T-helper 2 cell (primary cell): ENCODE results near the gene CAPN2.
A peak's percentile ranks its signal among the peaks of the same experiment; 100 is the strongest.

Experiments used
- DNase-seq, 5 experiments: peaks; one replicate each; pipeline versions ENCODE4 v3.0.0 to v3.0.0-alpha.2; 2012 to 2022

CAPN2 gene

DNA sequence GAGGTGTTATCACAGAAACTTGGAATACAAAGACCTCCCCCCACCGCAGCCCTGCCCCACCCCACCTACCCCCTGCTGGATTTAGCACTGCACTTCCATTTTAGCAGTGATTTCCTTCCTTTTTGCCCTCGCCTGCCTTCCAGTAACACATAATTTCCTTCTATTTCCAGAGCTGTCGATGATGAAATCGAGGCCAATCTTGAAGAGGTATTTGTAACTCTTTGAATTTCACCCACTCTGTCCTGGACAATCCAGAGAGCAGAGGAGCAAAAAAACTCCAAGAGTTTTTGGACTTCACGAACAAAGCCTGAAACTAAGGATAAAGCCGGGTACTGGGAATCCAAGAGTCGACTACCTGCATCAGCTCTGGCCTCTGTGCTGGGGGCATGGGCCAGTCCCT lies 49.1 kb downstream of the CAPN2 start:
- no peak for DNase-seq

DNA sequence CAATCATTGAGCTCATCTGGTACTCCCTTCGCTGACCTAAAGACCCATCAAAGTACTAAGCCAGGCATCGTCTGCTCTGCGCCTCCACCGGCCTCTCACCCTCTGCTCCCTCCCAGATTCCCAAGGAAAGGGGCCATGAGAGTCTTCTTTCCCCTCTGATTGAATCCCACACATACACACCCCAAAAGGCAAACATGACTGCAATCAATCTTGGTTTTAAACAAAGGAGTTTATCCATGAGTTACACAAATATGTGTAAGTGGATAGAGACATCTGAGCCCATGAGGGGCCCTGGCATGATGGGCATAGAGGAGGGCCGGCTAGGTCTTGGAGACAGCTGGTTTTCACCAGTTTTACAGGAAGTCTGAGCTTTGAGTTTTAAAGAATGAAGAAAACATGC lies 50.9 kb downstream of the CAPN2 start:
- DNase-seq = no peak

DNA sequence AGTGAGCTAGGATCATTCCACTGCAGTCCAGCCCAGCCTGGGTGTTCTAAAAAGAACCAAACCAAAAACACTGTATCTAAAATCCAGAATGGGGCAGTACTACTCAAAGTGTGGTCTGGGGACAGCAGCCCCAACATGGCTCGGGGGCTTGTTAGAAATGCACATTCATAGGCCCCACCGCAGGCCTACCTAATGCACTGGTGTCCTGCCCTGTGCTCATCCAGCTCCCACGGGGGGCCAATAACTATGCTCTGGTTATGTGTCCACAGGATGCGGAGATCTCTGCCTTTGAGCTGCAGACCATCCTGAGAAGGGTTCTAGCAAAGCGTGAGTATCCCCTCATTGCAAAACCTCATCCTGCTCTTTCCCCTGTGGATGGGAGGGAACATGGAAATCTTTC lies 51.5 kb downstream of the CAPN2 start:
- no peak for DNase-seq

DNA sequence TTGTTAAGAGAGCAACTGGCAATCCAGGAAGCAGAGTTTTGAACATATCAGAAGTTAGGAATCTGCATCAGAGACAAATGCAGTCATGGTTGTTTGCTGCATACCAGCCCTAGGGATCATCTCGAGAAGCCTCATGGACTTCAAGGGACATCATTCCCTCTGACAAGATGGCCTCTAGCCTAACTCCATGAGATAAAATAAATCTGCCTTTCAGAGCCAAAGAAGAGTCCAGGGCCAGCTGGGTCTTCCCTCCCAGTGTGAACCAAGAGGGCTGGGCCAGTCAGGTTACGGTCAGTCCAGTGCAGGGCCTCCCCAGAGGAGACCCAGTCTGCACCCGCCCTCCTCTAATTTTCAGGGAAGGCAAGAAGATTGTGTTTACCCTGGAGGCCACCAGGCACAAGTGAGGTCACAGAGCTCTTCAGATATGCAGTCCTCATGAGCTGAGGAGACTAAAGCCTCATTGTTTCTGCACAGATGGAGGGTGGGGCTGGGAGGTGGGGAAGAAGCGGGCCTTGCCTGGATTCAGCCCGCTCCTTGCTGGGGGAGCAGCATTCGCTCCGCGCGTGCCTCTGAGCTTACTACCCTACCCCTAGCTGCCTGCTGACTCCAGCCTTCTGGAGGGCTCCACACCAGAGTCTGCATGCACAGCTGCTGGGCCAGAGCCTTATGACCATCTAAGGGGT lies 52.8 kb downstream of the CAPN2 start:
- no peak for DNase-seq

DNA sequence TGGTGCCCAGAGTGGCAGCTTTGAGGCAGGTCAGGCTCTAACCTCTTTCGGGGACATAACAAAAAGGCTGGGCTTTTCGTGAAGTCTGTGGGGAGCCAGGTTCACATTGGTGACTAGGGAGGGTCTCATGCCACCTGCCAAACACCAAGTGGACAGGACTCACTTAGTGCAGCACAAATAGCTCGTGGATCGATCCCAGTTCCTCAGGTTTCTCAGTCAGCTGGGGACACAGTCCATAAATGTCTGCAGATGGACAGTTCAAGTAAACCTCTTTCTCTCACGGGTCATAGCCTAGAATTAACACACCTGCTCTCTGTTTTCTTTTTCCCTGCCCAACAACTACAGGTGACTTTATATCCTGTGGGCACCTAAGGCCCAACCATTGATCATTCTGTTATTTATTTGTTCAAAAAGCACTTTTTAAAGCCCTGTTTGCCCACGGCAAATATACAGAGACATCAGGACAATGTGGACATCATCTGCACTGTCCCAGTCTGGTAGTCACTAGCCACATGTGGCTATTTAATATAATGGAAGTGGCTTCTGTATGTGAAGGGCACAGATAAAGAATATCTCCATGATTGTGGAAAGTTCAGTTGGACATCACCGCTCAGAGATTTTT lies 53.5 kb downstream of the CAPN2 start:
- no peak for DNase-seq

DNA sequence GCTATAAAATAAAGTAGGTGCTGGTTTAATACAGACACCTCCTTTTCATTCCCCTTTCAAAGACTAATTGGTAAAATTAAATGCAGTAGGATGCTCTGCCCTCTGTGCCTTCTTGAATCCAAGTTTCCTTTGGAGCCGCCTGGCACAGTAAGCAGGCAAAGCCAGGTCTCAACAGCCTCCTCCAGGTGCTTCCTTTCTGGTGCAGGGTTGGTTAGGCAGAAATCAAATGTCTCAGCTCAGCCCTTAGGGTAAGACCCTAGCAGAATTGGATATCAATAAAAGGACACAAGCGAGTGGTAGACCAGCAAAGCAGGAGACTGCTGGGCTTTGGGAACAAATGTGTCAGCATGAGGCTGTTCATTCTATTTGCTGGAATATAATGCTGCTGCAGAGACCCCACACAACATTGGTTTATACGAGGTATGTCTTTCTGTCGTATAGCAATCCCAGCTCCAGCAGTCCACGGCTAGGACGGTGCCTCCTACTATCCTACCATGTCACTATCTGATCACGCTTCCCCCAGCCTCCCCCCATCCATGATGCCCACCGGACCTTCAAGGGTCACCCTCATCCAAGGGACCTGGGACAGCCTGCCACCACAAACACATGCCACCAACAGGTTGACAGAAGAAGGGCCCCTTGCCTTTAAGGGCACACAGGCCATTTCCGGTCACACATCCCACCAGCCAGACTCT lies 58.4 kb downstream of the CAPN2 start:
- no peak for DNase-seq

DNA sequence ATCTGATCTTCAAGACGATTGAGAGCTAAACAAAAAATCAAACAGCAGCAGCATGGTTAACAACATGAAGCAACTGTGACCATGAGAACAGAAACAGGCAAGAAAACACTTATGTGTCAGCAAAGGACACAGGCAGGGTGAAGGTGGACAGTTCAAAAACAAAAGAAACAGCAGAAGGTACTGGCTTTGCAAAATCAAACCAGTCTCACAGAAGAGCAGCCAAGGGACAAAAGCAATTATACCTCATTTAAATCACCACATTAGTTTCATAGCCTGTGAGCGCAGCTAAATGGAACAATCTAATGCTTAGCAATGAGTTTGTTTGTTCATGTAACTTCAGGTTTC lies 59.1 kb downstream of the CAPN2 start:
- DNase-seq = no peak

DNA sequence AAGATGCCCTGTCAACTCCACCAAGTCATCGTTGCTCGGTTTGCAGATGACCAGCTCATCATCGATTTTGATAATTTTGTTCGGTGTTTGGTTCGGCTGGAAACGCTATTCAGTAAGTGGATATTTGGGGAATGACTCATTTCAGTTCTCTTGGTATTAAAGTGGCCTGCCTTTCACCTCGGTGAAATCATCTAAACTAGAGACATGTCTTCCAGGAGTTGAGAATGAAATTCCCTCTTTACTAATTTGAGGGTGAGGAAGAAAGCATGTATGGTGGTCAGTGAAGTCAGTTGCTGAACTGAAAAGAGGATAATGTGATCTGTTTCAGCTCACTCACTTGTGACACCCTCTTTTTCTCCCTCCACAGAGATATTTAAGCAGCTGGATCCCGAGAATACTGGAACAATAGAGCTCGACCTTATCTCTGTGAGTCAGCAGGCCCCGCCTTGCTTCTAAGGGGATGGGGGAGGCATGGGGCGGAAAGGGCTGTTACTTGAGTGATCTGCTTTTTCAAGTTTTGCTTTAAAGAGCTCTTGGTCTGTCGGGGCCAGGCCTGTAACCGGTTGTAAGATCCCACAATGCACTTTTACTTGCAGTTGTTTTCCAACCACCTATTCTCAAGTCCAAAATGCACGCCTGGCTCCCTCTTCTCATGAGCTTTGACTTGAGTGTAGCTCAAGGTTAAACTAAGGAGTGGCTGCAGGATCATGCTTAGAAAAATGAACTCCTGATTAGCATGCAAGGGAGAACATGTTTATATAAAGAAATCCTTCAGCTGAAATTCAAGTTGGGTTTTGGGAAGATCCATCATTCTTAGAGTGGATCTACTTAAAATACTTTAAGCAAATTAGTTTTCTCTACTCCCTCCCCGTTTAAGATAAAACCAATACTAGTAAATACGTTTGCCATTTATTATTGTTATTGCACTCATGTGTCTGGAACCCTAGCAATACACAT lies 59.8 kb downstream of the CAPN2 start:
- DNase-seq = peak in 1 of 5 experiments; percentile 28

DNA sequence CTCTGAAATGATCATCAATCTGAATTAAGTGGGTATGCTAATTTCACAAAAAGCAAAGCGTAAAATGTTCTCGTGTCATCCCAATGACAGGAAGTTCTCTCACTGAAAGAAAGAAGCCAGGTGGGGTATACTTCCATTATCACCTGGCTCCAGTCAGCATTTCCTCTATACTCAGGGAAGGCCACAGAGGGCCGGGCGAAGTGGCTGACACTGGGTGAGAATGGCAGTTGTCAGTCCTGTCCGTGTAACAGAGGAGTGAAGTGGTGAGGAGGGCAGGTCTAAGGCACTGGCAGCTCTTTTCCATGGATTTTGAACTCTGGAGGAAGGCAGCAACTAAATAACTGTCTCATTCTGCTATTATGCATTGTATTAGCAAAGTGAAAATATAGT lies 60.4 kb downstream of the CAPN2 start:
- no peak for DNase-seq

DNA sequence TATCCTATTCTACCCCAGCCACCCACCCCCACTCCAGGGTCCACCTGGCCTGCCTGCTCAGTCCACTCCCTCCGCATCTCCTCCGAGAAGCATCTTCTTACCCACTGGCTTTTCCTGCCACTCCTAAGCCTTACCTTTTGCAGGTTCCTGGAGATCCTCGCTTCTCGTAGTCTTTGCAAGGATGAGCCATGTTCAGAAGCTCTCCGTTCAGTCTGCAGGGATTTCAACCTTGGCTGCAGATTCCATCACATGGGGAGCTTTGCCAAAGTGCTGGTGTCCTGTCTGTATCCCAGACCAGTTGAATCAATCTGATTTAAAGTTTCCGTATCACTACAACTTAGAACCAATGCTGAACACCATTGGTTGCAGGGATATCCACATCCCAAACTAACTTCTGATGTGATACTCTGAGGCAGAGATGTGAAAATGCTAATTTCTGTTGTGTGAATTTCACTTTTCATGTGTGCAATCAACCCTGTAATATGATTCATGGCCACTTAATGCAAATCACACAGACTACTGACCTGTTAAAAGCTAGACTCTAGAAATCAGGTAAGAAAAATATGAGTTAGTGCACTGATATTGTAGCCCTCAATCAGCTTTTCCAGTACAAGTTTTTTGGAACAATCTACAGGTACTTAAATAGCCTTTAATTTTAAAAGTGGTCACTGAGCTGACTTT lies 61.9 kb downstream of the CAPN2 start:
- DNase-seq = no peak

DNA sequence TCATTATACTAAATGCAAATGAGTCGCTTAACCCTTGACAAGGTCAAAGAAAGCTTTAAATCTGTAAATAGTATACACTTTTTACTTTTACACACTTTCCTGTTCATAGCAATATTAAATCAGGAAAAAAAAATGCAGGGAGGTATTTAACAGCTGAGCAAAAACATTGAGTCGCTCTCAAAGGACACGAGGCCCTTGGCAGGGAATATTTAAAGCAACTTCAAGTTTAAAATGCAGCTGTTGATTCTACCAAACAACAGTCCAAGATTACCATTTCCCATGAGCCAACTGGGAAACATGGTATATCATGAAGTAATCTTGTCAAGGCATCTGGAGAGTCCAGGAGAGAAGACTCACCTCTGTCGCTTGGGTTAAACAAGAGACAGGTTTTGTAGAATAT lies 62.7 kb downstream of the CAPN2 start:
- no peak for DNase-seq

DNA sequence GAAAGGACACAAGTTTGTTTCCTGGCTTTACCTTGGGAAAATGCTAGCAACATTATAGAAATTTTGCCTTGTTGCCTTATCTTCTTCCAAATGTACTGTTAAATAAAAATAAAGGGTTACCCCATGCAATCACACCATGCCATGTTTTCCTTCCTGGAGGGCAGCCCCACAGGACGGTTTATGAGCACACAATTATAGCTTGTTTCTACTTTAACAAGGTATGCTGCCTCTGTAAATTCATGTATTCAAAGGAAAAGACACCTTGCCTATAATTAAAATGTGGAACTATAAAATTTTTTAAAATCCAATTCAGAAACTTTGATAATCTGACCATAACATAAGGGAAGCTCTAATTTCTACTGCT lies 63.4 kb downstream of the CAPN2 start:
- no peak for DNase-seq

DNA sequence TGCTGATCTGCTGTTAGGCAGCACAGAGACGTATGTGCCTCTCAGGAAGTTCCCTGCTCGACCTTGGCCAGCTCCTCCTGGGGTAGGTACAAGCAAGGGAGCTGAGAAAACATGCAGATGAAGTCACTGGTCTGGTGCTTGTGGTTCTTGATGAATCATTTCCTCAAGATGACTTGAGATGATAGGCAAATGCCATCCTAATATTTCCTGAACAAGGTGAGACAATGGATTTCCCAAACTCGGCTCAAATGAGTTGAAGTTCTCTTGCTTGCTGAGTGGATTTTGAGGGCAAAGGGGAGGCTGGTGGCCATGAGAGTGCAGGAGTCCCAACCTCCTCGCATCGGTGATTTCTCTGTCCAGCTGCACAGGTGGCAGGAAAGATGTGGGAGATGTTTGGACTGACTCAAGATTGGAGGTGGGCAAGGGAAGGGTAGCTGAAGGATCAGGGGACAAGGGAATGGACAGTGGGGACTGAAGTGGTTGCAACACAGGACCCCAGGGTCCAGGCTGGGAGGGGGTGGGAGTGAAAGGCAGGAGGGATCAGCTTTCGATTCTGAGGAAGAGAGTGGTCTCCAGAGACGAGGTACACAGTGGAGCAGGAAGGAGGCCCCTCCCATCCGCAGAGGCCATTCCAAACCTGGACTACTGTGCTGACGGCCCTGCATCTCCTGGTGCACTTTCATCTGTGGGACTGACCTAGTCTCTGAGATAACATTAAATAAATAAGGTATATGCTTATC lies 63.9 kb downstream of the CAPN2 start:
- peak in 2 of 5 experiments; percentile 7 to 75 for DNase-seq

DNA sequence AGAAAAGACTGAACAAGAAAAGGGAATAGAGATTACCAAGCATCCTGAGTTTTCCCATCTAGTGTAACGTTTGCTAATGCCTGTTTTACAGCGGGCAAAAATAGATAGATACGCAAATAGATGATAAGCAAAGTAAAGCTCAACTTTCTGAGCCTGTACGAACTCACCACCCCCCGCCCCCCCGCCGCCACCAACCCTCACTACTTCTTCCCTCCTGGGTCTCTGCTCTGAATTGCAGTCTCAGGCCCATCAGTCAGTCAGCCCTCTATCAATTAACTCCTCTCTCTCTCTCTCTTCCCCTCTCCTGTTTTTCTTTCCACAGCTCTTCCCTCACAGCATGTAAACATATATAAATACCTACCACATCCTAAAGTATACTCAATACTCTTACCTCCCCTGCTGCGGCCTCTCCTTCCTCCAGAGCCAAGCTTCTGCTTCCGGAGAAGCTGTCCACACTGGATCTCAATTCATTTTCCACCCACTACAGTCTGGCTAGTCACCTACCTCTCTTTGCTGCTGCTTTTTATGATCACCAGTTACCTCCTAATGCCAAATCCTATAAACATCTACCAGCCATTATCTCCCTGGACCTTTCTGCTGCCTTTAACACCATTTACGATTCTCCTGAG lies 64.6 kb downstream of the CAPN2 start:
- no peak for DNase-seq

DNA sequence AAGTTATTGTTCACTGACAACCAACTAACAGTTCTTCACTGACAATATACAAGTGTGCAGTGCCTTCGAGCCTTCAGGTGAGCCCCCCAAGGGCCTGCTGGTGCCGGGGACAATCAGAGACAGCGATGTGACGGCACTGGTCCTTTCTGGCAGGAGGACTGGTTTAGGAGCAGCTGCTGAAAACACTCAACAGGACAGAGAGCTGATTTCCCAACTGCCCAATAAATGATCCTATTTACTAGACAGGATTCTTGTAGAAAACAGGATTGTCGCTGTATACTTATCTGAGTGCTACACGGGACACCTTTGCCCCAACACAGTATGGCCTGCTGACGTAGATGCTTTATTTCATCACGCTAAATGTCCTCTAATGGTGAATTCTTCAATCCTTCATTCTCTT lies 68.0 kb downstream of the CAPN2 start:
- DNase-seq = no peak

DNA sequence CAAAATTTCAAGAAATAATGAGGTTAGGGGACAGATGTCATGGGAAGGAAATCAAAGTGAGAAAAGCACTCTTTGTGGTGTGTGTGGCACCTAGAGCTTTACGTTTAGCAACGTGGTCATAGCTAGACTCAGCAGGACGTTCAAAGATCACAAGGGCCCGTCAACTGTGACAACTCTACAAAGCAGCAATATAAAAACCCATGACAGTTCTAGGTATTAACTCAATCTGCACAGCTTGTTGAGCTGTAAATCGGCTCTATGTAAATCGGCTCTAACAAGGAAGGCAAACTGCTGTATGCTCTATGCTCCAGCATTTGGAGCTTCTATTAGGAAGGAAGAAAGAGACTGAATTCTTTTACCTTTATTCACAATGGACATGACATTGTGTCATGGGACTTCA lies 68.6 kb downstream of the CAPN2 start:
- no peak for DNase-seq

DNA sequence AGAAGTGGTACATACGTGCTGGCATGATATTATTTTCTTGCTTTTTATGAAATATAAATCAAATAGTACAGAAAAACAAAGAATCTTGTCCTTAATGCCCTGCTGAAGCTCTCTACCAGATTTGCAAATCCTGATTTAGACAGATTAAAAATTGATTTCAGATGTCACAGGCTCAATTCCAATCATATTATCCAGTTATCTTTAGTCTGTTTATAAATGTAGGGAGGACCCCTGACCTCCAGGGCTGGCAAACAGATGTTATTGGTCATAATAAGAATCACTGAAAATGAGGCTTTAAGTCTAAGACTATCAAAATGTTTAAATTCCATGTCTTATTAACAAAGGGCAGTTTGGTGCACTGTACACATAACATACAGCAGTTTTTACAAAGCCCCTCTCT lies 71.3 kb downstream of the CAPN2 start:
- no peak for DNase-seq

DNA sequence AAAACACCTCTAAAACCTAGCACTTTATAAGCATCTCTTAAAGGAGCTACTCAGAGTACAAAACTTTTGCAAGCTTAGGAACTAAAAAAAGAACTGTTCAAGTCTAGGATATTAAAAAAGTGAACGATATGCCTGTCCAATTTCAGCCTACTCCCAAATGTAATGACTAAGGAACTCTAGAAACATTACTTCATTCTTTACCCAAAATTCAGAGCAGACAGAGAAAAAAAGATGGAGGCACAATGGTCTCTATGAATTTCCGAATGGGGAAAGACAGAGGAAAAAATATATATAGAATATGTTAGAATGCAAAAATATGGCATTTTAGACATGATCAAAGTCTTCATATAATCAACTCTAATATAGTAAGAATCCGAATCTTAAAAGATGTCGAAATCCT lies 72.2 kb downstream of the CAPN2 start:
- no peak for DNase-seq

DNA sequence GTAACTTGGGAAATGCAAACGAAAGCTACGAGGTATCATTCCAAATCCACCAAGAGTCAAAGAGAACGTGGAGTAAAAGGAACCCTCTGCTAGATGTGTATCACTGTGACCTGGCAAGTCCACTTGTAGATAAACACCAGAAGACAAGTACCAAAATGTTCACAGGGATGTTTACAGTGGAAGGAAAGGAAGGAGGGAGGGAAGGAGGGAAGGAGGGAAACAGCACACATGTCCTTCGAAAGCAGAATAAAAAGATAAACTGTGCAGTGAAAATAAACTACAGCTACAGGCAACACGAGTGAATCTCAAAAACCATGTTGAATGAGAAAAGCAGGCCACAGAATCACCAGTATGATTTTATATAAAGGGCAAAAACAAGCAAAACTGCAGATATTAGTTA lies 73.5 kb downstream of the CAPN2 start:
- DNase-seq = no peak

DNA sequence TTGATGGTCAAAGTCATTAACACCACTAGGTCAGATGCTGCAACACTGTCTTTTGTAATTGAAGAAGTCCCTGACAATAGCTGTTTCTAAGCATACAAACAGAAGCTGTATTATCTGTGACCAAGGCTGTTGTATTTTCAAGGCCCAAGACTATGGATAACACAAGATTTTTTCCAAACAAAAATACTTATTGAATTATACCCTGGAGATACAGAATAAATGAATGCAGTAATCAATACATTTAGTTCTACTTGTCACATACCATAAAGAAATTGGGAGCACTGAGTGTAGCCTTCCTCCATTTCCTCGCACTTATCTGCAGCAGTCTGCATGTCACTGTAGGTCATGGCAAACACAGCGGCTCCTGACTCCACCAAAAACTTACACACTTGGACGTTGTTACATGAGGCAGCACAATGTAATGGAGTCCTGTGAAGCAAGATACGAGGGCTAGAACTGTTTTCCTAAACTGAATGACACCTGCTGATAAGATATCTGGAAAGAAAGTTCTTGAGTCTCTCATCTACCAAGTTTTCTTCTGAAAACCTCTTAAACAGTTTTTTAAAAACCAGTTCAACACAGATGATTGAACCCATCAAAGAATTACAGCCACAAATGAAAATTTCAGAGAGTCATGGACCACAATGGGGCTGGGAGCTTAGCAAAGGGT lies 76.5 kb downstream of the CAPN2 start:
- DNase-seq = no peak

DNA sequence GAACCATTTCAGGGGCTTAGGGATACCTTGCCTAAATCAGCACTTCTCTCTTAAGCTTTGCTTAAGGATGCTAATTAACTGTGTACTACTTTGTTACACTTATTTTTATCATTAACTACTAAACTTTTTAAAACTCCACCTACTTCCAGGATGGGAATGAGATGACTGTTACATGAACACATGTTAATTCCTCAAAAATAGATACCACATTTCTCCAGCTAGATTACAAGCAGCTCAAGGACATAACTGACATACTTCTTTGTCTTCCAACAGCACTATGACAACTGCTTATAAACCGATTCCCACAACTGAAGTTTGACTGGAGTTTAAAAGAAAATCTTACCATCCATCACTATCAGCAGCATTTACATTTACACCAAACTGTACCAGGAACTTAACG lies 79.7 kb downstream of the CAPN2 start:
- no peak for DNase-seq
